ENCODE data around the gene C12orf42.
A peak's percentile ranks its signal among the peaks of the same experiment; 100 is the strongest.

C12orf42 gene

DNA sequence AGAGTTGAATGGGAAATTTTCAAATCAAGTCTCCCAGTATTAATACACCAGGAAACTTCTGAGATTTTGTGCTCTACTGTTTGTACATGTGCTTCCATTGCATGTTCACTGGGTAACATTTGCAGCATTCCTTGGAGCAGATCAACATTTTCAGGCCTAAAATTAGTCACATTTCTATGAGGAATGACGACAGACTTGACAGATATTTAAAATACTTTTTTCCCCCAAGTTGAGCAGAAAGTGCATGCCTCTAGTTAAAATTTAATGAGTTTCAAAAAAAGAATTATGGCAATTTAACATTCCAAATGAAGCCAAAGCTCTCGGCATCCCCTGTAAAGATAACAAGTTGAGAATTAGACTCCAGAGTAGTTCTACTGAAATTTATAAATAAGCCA, 72.3 kb downstream of the C12orf42 start:
- no peak for DNase-seq

DNA sequence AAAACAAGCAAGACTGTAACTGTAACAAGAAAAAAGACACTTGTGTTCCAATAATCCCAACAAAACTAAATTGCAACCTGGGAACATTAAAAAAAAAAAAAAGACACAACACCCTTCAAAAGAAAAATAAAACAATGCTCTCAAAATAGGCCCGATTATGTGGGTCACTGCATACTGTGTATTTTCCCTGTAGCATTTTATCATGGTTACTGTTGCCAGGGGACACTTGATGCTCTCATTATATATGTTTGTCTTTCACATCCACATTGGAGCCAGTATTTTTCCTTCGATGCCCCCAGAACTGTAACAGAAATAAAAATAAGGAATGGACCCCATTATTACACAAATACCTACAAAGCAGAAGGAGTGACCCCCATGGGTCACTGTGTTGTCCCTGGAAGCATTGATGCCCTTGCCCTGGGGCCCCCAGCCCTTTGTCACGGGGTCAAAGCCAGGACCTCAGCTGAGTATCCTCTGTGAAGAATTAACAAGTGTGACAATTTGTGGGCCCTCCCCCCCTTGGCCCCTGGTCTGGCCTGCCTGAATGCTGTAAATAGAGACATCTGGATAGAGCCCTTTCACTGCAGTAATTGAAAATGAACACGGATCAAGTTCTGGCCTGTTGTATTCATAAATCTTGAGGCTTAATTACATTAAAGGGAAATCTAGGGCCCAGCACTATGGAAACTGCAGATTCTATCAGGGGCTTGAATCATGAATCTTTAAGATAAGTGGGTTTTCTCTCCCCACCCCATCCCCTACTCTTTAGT, 72.8 kb downstream of the C12orf42 start:
- no peak for DNase-seq

DNA sequence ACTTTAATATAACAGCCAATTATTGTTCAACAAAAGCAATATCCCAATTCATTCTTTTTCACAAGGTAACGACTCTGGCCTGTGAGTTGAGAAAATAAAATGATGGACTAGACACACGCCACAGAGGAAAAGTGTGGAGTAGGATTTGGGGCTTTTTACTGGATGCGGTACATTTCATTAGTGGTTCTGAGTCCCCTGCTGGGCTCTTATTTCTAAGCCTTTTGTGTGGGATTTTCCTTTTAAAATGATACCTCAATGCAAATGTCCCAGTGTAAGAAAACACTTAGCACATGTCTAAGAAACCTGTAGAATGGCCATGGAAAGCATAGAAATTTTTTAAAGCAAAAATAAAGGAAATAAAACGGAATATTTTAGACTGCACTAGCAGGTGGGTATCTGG, 73.4 kb downstream of the C12orf42 start:
- no peak for DNase-seq

DNA sequence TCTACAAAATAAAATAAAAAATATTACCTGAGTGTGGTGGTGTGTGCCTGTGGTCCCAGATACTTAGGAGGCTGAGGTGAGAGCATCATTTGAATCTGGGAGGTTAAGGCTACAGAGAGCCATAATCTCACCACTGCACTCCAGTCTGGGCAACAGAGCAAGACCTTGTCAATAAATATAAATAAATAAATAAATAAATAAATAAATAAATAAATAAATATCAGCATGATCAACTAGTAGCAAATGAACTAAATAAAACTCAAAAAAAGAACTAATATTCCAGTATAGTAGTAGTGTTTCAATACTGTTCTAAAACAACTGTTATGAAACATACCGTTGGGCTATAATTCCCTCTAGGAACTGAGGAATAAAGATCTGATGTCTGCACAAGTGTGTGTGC, 74.4 kb downstream of the C12orf42 start:
- DNase-seq, result no peak

DNA sequence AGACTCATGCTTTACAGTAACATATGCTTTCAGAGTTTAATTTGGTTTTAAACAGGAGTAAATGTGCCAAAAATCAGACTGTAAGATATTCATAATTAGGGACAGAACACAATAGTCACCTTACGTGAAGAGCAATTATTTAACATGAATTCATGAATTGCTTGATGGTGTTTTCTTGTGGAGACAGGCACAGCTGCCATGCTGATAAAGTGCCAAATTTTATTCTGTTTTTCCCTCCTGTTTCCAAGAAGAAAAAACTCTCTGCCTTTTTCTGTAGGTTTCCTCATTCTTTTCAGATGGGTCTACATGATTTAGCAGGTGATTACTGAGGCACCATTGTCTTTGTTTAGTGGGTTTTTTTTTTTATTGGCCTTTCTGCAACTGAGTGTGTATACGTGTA, 80.1 kb downstream of the C12orf42 start:
- no peak for DNase-seq

DNA sequence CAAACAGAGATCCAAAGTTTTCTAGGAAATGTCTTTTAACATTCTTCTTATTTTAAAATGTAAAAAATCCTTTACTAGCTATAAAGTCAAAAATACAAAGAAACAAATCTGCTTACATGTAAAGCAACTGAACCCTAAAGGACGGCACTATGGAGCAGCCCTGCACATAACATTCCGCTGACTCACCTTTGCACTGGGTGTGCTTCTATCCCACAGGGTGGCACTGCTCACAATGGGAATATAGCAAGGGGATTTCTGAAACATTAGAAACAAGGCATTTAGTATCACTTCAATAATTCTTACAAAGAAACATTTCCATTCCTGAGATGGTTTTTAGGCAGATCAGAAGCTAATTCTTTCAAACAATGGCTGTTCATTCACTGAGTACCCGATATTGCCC, 94.3 kb downstream of the C12orf42 start:
- no peak for DNase-seq

DNA sequence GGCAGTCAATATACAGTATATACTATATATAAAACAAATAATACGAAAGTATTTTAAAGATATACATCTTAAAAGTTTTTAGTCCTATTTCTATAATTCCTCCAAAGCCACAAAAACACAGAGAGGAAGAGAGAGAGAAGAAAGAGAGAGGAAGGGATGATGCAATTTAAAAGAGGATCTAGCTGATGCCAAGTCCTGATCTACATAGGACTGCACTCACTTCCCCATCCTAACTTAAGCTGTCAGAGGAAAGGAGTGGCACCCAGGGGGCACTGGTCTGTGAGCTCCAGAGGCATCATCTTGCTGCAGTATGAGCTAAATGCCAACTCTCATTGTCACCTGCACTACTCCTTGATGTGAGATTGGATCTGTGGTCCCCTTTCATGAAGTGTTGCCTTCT, 95.8 kb downstream of the C12orf42 start:
- peak; percentile 49 to 66 for DNase-seq

DNA sequence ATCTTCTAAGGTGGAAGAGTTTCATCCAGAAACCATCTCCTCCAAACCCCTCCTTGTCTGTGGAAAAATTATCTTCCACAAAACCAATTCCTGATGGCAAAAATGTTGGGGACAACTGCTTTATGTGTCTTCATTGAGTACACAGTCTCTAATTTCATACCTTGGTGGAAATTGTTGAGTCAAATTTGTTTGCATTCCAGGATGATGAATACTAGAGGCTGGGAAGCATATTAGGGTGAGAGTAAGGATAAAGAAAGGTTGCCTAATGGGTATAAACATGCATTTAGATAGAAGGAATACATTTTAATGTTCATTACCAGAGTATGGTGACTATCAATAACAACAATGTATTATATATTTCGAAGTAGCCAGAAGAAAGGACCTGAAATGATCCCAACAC, 98.2 kb downstream of the C12orf42 start:
- DNase-seq, result no peak

DNA sequence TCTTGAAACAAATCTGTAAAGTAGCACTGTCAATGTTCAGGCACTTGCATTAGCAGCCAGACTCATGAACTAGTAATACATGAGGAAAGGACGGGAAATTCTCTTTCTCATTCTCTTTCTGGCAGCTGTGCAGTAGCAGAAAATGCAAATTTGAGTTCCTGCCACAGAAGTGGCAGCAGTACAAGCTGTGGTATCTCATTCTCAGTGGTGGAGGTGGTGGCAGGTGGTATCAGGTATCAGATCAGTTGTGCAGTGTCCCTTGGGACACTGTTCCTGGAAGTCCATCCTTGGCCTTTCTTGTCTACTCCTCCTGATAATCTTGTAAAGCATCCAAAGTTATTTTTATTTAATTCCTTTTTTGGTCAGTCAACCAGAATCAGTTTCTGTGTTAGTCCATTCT, 103.0 kb downstream of the C12orf42 start:
- no peak for DNase-seq

DNA sequence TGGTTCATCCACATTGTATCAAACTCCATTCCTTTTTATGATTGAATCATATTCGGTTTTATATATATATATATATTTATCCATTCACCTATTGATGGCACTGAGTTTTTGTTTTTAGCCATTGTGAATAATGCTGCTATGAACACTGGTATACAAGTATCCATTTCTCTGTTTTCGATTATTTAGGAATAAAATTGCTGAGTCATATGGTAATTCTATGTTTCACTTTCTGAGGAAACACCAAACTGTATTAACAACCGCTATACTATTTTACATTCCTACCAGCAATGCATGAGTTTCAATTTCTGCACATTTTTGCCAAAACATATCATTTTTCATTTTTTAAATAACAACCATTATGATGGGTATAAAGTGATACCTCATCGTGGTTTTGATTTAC, 104.7 kb downstream of the C12orf42 start:
- DNase-seq, result no peak

DNA sequence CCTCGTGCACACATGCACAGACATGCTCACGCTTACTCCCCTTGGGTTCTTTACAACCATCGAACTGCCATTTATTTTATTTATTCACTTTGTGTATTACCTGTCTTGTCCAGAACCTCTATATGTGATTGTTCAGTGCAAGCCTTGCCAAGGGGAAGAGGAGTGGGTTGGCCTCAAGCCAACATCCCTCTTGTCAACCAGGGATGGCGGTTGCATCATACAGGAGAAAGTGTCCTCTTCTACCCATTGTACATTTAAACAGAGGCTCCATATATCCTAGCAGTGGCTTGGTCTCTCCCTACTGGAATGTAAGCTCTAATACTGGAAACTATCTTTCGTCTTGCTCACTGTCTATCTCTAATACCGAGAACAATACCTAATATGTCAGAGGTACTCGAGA, 108.4 kb downstream of the C12orf42 start:
- DNase-seq, result no peak

DNA sequence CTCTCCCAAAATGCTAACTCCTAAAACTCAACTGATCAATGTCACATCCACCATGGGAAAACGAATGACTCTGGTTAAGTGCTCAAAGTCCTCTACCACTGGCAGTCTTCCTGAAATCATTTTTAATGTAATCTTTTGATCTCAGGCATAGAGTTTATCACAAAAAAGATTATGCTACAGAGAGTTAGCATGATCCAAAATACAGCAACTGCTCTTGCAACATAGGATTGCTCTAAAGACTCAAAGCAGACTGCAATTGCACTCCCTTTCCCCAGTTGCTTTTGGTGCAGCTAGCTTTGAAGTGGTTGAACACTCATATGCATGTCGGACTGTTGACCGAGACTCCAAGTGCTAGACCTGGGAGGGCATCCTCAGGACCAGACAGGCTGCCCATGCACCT, 109.3 kb downstream of the C12orf42 start:
- DNase-seq, result no peak

DNA sequence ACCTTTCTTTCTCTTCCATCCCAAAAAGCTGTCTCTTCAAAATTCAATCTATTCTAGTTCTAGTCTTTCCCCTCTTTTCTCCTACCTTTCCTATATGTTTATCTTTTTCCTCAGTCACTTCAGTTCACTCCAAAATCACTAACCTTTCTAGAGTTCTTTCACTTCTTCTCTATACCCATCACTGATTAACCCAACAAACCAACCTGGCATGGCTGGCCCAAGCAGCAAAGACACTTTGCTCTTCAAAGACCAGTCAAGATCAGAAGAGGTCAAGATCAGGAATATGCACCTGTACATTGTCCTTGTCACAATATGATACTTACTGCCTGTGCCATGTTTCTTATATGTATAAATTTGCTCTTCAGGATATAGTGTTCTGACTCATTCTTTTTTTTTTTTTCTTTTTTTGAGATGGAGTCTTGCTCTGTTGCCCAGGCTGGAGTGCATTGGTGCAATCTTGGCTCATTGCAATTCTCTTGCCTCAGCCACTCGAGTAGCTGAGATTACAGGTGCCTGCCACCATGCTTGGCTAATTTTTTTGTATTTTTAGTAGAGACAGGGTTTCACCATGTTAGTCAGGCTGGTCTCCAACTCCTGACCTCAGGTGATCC, 112.9 kb downstream of the C12orf42 start:
- no peak for DNase-seq

DNA sequence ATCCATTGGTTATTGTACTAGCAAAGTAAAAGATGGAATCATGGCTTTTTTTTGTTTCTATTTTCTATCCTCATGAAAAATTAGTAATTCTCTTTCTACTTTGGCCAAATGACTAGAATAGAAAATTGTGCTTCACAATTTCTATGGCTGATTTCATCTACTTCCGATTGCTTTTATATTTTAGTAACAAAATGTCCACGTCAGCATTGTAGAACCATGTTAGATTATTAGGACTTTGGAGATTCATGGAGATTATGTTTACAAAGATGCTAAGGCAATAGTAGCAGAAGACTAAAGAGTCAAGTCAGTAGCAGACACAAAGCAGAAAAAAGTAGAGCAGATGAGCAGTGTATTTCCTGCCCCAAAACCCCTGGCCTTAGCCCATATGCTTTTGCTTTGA, 113.6 kb downstream of the C12orf42 start:
- DNase-seq, result no peak

DNA sequence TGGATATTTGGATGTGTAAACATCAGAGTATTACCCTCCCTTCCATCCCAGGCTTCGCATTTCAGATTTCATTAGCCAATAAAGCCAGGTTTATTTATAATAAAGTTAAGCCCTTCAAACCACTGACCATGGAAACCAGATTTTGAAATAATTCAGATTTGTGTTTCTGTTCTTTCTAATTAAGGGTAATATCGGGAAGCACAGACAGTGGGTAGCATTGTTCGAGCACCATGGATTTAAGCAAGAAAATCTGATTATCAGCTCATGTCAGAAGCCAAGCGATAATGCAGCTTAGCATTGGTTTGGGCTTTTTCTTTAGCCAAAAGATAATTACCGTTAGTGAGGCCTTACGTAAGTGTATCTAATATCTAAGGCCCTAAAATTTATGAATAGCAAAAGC, 116.1 kb downstream of the C12orf42 start:
- no peak for DNase-seq

DNA sequence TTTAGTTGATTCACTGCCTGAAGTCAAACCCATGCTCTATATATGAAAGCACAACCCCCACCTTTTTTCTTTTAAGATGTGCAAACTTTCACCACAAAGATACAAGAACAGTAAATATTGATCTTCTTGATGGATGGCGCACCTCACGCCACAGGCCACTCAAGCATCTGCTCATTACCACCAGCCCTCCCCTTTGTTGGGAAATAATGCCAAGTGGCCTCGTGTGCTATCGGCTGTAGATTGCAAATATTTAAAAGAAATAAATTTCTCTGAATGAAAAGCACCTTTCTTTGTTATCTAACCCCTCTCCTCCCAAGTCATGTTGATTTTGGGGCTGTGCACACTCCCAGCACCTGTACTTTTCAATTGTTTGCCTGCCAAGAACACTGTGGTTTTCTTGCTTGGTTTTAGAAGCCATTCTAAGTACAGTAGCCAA, 122.7 kb downstream of the C12orf42 start:
- no peak for DNase-seq

DNA sequence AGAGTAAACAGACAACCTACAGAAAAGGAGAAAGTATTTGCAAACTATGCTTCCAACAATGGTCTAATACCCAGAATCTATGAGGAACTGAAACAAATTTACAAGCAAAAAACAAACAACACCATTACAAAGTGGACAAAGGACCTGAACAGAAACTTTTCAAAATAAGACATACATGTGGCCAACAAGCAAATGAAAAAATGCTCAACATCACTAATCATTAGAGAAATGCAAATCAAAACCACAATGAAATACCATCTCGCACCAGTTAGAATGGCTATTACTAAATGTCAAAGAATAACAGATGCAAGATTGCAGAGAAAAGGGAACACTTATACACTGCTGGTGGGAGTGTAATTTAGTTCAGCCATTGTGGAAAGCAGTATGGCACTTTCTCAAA, 125.8 kb downstream of the C12orf42 start:
- DNase-seq, result no peak

DNA sequence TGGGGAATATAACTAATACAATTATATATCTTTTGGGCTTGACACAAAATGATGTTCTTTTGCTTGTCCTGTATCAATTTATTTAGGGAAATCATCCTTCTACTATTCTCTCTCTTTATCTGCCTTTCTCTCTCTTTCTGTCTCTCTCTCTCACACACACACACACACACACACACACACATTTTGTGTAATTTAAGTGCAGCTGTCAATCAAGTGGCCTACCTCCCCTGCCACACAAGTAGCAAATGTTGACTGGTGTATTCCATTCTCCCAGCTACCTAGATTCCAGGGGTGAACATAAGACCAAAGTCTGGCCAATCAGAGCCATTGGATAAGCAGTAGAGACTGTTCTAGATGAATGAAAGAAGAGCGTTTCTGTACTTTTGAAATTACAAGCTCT, 127.6 kb downstream of the C12orf42 start:
- no peak for DNase-seq

DNA sequence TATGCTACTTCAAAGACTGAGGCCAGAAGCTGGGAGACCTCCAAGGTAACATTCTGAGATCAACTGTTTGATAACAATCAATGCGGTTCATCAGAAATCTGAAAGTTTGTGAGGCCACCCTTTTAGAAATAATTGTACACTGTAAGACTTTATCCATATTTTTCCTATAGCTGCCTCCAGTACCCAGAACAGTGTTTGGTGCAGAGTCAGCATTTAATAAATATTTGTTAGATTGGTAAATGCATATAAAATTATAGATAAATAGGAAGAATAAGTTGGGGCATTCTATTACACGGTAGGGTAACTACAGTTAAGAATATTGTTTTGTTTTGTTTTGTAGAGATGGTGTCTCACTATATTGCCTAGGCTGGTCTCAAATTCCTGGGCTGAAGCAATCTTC, 141.4 kb downstream of the C12orf42 start:
- no peak for DNase-seq

DNA sequence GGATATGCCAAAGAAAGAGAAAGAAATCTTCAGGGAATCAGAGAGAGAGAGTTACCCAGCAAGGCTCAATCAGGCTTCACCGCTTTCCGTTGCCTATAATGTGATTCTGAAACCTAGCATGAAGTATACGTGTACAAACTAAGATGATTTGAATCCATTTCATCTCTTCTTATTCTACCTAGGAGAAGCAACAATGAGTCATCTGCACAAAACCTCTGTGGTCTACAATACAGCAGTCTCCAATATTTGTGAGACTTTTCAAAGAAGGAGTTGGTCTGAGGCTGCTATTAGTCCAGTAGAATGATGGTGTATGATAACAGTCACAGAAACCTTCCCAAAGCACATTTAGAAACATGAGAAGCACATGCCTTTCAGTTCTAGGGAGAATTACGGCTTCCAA, 141.9 kb downstream of the C12orf42 start:
- DNase-seq, result no peak

DNA sequence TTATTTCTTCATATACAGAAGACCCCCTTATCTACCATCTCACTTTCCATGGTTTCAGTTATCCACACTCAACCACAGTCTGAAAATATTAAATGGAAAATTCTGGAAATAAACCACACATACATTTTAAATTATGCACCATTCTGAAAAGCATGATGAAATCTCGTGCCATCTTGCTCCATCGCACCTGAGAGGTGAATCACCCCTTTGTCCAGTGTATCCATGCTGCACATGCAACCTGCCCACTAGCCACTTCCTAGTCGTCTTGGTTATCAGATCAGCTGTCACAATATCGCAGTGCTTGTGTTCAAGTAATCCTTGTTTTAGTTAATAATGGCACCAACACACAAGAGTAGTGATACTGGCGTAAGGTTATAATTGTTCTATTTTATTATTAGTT, 145.7 kb downstream of the C12orf42 start:
- DNase-seq, result no peak

DNA sequence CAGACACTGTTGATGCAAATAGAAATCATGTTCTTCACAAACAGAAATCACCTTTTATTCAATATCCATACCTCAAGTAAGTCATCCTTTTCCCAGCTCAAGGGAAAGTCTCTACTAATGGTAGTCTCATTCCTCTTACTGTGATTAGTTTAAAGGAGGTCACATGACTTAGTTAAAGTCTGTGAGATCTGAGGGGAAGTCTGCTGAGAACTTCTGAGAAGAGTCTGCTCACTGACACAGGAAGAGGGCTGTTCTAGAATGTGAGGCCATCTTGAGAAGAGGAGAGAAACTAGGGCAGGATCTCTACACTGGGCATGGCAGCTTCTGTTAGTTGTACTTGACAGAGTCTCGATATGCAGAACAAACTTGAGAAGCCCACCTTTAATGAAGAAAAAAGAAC, 146.8 kb downstream of the C12orf42 start:
- no peak for DNase-seq

DNA sequence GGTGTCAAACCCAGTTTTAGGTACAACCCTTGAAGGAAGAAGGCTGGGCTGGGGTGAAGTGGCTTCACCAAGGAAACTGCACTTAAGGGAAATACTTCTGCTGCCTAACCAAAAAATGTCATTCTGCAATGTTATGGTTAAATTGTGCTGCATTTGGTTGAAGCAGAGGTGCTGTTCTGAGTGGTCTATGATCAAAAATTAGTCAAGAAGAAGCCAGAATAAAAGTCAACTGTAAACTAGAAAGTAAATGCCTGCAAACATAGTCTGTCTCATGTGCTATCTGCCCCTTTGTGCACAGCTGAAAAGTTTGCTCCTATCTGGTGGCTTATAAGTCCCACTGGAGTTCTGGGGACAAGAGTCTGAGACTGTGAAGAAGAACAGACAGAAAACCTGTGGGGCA, 158.8 kb downstream of the C12orf42 start:
- DNase-seq, result no peak

DNA sequence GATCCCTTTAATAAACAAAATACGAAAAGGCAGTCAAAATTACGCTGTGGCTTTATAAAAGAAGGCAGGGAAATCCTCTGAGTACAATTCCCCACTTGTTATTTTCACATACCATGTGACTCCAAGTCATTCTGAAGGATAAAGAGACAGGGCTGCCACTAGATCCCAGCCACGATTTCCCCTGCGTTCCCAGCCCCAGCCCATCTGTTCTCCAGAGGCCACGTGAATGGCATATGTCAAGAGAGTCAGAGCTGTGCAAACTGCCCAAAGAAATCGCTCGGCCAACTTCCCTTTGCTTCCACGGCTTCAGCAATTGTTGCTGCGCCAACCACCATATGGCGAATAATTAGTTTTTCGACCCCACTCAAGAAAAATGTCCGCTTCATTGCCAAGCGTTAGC, 161.3 kb downstream of the C12orf42 start:
- no peak for DNase-seq

DNA sequence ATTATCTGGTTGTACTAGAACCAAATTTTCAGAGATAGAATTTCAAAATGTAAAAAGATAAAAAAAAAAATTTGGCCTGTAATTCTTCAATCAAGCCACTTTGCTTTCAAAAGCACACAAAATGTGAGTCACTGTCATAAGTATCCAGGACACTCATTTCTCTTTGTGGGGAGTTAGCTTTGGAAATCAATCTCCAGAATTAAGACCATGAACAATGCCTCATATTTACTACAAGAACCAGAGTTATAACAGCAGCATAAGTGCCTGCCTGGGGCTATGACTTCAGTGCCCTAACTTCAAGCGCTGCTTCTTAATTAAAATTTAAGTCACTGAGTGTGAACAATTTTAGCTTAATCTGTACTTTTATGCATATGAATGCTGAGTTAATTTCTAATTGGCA, 162.1 kb downstream of the C12orf42 start:
- no peak for DNase-seq
